ENCODE results near the gene EML4. TPM values are rescaled to one million over a fixed set of nuclear protein-coding genes. Genes with fewer than 3 reads are reported as not detected.

The EML4 gene
- total RNA-seq, 4 donors from 2014 or later = 20.8 to 29.8 (median 25.3) TPM

GRCh38 chr2:42141687-42142546 is 27.2 kb upstream of the EML4 start:
- no peaks in the 10 kb centered on the region for H3K27me3 ChIP-seq
- H3K27ac ChIP-seq = peak overlapping the region in 2 of 4 donors; percentile 65 to 87
- H3K9me3 ChIP-seq = no peaks in the 10 kb centered on the region
- H3K36me3 ChIP-seq = no peaks in the 10 kb centered on the region
- TF ChIP-seq CTCF (IDR thresholded peaks at IDR 0.05) (no peak), EP300 (IDR thresholded peaks at IDR 0.05) (peak; percentile 16 to 61), POLR2A (IDR thresholded peaks at IDR 0.05) (no peak)
- WGBS, 2 donors = 1 to 2% methylated on average over 13 of the region's 13 CpGs
- peaks cover 0 to 44% (median 16%) of the 10 kb centered on the region in 4 donors for H3K4me1 ChIP-seq
- DNase-seq (ENCODE audit: low spot score in 2 of 2) = peak; percentile 35 to 49
- H3K4me3 ChIP-seq = peak overlapping the region in 3 of 4 donors; percentile 10 to 40 (median 12)

GRCh38 chr2:42142547-42143184 is 26.5 kb upstream of the EML4 start:
- WGBS, 2 donors = 67% methylated on average over 9 of the region's 9 CpGs
- peaks cover 0 to 49% (median 15%) of the 10 kb centered on the region in 4 donors for H3K4me1 ChIP-seq
- peak overlapping the region in 2 of 4 donors; percentile 65 to 87 for H3K27ac ChIP-seq
- no peaks in the 10 kb centered on the region for H3K27me3 ChIP-seq
- H3K9me3 ChIP-seq = no peaks in the 10 kb centered on the region
- H3K36me3 ChIP-seq = no peaks in the 10 kb centered on the region
- TF ChIP-seq CTCF (IDR thresholded peaks at IDR 0.05) (no peak), EP300 (IDR thresholded peaks at IDR 0.05) (no peak), POLR2A (IDR thresholded peaks at IDR 0.05) (no peak)
- H3K4me3 ChIP-seq = no peak overlapping the region
- no peak for DNase-seq (ENCODE audit: low spot score in 2 of 2)

GRCh38 chr2:42147641-42148274 is 21.4 kb upstream of the EML4 start:
- Histone ChIP-seq H3K36me3 (no peaks in the 10 kb centered on the region), H3K9me3 (no peaks in the 10 kb centered on the region), H3K4me3 (no peak overlapping the region), H3K27ac (peak overlapping the region in 1 of 4 donors; percentile 56), H3K27me3 (no peaks in the 10 kb centered on the region), H3K4me1 (peaks cover 0 to 22% (median 2%) of the 10 kb centered on the region in 4 donors)
- no peak for TF ChIP-seq CTCF (IDR thresholded peaks at IDR 0.05)
- TF ChIP-seq EP300 (IDR thresholded peaks at IDR 0.05) = peak; percentile 13 to 26
- TF ChIP-seq POLR2A (IDR thresholded peaks at IDR 0.05) = no peak
- 30 to 62% methylated on average over 5 of the region's 5 CpGs for WGBS, 2 donors
- DNase-seq (ENCODE audit: low spot score in 2 of 2) = no peak

DNA sequence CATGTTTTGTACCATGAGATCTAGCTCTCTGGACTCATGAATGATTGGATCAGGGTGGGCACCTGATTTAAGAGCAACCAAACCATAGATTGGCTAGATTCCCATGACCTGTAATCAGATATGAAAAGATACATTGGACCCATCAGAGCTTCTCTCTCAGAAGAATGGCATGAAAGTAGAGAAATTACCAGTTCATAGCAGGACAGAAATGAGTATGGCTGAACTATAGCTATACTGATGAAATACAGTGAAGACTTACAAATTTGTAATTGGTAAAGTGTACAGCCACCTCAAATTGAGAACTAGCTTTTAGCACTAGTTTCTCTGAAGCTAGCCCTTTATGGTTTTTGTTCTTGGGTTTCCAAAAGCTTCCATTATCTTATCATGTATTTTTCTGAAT is 19.0 kb upstream of the EML4 start:
- Histone ChIP-seq H3K4me3 (no peak overlapping the region), H3K36me3 (no peaks in the 10 kb centered on the region), H3K27me3 (no peaks in the 10 kb centered on the region), H3K27ac (no peak overlapping the region), H3K4me1 (peaks cover 0 to 15% (median 0%) of the 10 kb centered on the region in 4 donors), H3K9me3 (no peaks in the 10 kb centered on the region)
- DNase-seq (ENCODE audit: low spot score in 2 of 2) = no peak
- TF ChIP-seq CTCF (IDR thresholded peaks at IDR 0.05) = no peak
- TF ChIP-seq EP300 (IDR thresholded peaks at IDR 0.05) = no peak
- TF ChIP-seq POLR2A (IDR thresholded peaks at IDR 0.05) = no peak

All from tibial nerve (tissue), 4 donors.